ENCODE data around the gene KRTAP5-4.
"Not testable (repeated sequence)": the region's sequence is repeated elsewhere in the genome, so short reads cannot be mapped to it uniquely, and the experiment has no call there.

Gene KRTAP5-4

GRCh38 chr11:1622086-1622485 lies at the start of gene KRTAP5-4:
Gene KRTAP5-4, minus strand, starts transcription at chr11:1622138. Its CDS starts 45 bp downstream, at chr11:1622093.
- FAIRE-seq = no peak
- no peak for DNase-seq (ENCODE audit: extremely low spot score, insufficient read length, low read depth)

- DNase-seq (ENCODE audit: extremely low spot score, insufficient read length, low read depth) = no peak
- FAIRE-seq = no peak
Observed at GRCh38 chr11:1671658-1672057, 49.7 kb upstream of the KRTAP5-4 start.

DNA sequence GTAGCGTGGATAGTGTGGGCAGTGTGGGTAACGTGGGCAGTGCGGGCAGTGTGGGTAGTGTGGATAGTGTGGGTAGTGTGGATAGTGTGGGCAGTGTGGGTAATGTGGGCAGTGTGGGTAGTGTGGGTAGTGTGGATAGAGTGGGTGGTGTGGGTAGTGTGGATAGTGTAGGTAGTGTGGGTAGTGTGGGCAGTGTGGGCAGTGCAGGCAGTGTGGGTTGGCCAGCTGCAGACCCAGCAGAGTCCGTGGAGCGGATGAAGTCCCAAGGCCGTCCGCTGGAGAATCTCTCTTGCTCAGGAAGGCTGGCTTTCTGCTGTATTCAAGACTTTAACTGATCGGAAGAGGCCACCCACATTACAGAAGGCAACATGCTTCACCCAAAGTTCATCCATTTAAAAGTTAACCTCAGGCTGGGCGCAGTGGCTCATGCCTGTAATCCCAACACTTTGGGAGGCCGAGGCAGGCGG lies 49.0 kb upstream of the KRTAP5-4 start:
- FAIRE-seq = no peak
- no peak for DNase-seq (ENCODE audit: extremely low spot score, insufficient read length, low read depth)

GRCh38 chr11:1670457-1670856 lies 48.5 kb upstream of the KRTAP5-4 start:
- FAIRE-seq; DNase-seq (ENCODE audit: extremely low spot score, insufficient read length, low read depth): not testable (repeated sequence)

- FAIRE-seq = no peak
- no peak for DNase-seq (ENCODE audit: extremely low spot score, insufficient read length, low read depth)
Observed at GRCh38 chr11:1669546-1670218, 47.7 kb upstream of the KRTAP5-4 start.

DNA sequence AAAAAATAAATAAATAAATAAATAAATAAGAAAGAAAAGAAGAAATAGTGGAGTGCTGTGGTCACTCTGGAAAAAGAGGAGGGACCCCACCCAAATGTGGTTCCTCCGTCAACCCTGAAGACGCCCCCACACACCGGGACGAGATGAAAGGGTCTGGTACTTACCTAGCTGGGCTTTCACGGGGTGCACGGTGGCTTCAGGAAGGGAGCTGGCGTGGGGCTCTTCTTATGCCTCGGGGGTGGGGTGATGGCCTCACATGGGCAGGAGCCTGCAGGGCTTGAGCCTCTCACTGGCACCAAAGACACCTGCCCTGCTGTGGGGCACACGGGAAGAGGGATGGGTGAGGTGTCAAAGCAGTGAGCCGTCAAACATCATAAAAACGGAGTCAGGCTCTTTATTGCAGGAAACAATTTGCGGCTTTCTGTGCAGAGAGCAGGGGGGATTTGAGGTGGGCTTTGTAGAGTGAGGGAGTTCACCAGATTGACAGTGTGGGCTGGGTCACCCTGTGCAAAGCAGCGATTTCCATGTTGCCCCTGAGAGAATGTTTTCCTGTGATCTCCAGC lies 47.1 kb upstream of the KRTAP5-4 start:
- no peak for DNase-seq (ENCODE audit: extremely low spot score, insufficient read length, low read depth)
- FAIRE-seq = no peak

- FAIRE-seq = no peak
- no peak for DNase-seq (ENCODE audit: extremely low spot score, insufficient read length, low read depth)
Observed at GRCh38 chr11:1667906-1668305, 46.0 kb upstream of the KRTAP5-4 start.

- no peak for FAIRE-seq
- no peak for DNase-seq (ENCODE audit: extremely low spot score, insufficient read length, low read depth)
Observed at GRCh38 chr11:1667121-1667850, 45.3 kb upstream of the KRTAP5-4 start.

DNA sequence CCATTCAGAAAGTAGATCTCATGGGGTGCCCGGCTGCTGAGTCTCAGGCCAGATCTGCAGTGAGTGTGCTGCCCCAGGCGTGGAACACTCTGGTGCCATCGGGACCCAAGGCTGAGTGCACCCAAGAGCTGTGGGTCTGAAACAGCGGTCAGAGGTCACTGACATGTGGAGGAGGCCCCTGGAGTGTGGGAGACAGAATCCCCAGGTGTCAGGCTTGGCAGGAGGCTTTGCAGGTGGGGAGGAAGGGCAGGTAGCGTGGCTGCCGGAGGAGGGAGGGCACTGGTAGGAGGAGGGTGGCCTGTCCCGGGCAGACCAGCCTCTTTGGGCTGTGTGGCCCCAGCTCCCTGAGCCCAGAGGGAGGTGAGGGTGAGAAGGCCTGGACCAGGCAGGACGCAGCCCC lies 43.4 kb upstream of the KRTAP5-4 start:
- DNase-seq (ENCODE audit: extremely low spot score, insufficient read length, low read depth) (no peak), FAIRE-seq (no peak)

- FAIRE-seq; DNase-seq (ENCODE audit: extremely low spot score, insufficient read length, low read depth): not testable (repeated sequence)
Observed at GRCh38 chr11:1662699-1663283, 40.9 kb upstream of the KRTAP5-4 start.

GRCh38 chr11:1661454-1662269 lies 39.7 kb upstream of the KRTAP5-4 start:
- FAIRE-seq = not testable (repeated sequence)

DNA sequence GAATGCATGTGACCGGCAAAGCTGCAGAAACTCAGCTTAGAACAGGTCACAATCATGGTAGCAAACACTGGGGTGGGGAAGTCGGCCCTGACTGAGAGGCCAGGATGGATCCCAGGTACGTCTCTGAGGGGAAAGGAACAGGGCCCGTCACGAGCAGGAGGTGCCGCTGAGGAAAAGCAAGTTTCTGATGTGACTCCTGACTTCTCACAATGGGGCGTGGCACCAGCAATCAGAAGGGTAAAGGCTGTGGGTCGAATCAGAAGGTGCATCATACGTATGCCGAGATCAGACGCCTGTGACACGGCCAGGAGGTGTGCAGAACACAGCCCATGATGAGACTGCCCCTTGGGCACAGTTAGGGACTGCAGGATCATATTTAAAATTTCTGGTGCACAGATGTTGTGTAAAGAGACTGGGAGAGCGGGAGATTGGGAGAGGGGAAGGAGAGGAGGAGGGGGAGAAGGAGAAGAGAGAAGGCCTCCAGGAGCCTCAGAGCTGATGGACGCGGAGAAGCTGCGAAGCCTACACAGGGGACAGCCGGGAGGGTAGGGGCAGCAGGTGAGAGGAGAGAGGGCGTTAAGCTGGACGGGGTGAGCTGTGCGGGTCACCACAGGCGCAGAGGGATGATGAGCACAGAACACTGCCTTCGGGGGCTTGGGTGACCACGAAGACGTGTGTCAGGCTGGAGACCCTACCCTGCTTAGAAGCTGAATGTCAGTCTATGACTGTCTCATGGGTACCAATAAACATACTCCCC lies 38.4 kb upstream of the KRTAP5-4 start:
- DNase-seq (ENCODE audit: extremely low spot score, insufficient read length, low read depth) (no peak), FAIRE-seq (no peak)

More at GRCh38 chr11:1661454-1662269, 39.7 kb upstream of the KRTAP5-4 start:
- not testable (repeated sequence) for DNase-seq (ENCODE audit: extremely low spot score, insufficient read length, low read depth)

GRCh38 chr11:1659506-1659905 lies 37.6 kb upstream of the KRTAP5-4 start:
- DNase-seq (ENCODE audit: extremely low spot score, insufficient read length, low read depth) = no peak
- no peak for FAIRE-seq

- DNase-seq (ENCODE audit: extremely low spot score, insufficient read length, low read depth) (no peak), FAIRE-seq (no peak)
Observed at GRCh38 chr11:1656670-1657069, 34.7 kb upstream of the KRTAP5-4 start.

GRCh38 chr11:1656061-1656441 lies 34.1 kb upstream of the KRTAP5-4 start:
- FAIRE-seq (no peak), DNase-seq (ENCODE audit: extremely low spot score, insufficient read length, low read depth) (no peak)

DNA sequence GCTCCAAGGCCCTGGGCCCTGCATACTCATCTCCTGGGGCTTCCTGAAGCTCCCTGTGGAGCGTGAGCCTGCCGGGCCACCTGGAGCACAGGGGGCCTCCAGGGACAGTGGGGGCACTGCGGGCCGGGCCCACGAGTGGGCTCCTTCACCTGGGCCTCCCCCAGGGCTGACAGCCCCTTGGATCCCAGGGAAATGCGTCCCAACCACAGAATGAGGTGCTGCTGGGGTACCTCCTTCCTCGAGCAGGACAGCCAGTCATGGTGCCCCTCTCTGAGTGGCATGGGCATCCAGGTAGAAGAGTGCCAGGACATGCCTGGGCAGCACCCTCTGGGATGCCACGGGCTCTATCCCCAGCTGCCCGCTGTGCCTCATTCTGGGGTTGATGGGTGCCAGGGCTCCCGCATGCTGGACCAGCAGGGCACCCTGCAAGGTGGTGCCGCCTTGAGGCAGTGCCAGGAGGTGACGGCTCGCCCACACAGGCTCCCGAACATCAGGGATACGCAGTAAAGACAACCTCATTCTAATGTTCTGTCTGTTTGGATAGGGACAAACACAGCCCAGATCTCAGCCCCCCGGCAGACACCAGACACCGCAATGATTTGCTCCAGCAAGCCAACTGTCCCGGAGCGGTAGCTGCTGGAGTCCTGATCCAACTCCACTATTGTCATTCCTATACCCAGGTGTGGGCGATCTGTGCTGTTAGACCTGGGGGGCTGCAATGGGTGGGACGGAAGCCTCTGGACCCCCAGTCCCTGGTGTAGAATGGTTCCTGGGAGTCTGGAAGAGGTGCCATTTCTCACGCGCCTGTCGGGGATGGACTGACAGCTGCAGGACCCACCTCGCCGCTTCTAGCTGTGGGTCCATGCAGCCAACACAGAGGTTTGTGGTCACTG lies 33.5 kb upstream of the KRTAP5-4 start:
- no peak for FAIRE-seq
- no peak for DNase-seq (ENCODE audit: extremely low spot score, insufficient read length, low read depth)

GRCh38 chr11:1654388-1655167 lies 32.6 kb upstream of the KRTAP5-4 start:
- no peak for FAIRE-seq
- DNase-seq (ENCODE audit: extremely low spot score, insufficient read length, low read depth) = no peak

All from GM18507 (cell line).